Measurements from ENCODE around the gene RPS6KL1. TPM values are rescaled to one million over a fixed set of nuclear protein-coding genes. Genes with fewer than 3 reads are reported as not detected.

RPS6KL1 gene
- total RNA-seq, 2 donors from 2014 or later = 4.4 to 10.4 TPM

- peak; percentile 18 for DNase-seq
- H3K4me1 Mint-ChIP-seq = peaks cover 10% of the 10 kb centered on the region
- 95% methylated on average over 5 of the region's 5 CpGs for WGBS, 2 experiments (ENCODE audit: insufficient coverage in 1 of 2, insufficient read length in 1 of 2)
- peaks cover 43% of the 10 kb centered on the region for H3K27me3 Mint-ChIP-seq (ENCODE audit: insufficient read depth)
- Histone ChIP-seq H3K9me3 (ENCODE audit: control insufficient read depth, low read length) (no peaks in the 10 kb centered on the region), H3K4me1 (ENCODE audit: control insufficient read depth, insufficient read depth, low read length) (no peaks in the 10 kb centered on the region), H3K4me3 (ENCODE audit: low read length) (no peak overlapping the region), H3K27me3 (ENCODE audit: control insufficient read depth, insufficient read depth, low read length, poor library complexity, severe bottlenecking) (peaks cover 57% of the 10 kb centered on the region), H3K36me3 (ENCODE audit: control insufficient read depth, insufficient read depth, low read length) (no peaks in the 10 kb centered on the region), H3K9ac (ENCODE audit: extremely low read depth, low read length, poor library complexity, severe bottlenecking) (no peak overlapping the region), H3K27ac (ENCODE audit: low read depth, low read length) (no peak overlapping the region)
- H3K4me3 Mint-ChIP-seq = no peak overlapping the region
- no peaks in the 10 kb centered on the region for H3K36me3 Mint-ChIP-seq (ENCODE audit: low read depth)
- no peaks in the 10 kb centered on the region for H3K9me3 Mint-ChIP-seq
- H3K27ac Mint-ChIP-seq = no peak overlapping the region
- TF ChIP-seq CTCF (conservative IDR thresholded peaks at IDR 0.05) = no peak
These were observed 47.9 kb downstream of the RPS6KL1 start for GRCh38 chr14:74875204-74875603.

- H3K9me3 Mint-ChIP-seq = no peaks in the 10 kb centered on the region
- Histone ChIP-seq H3K9ac (ENCODE audit: extremely low read depth, low read length, poor library complexity, severe bottlenecking) (no peak overlapping the region), H3K27ac (ENCODE audit: low read depth, low read length) (no peak overlapping the region), H3K27me3 (ENCODE audit: control insufficient read depth, insufficient read depth, low read length, poor library complexity, severe bottlenecking) (peaks cover 51% of the 10 kb centered on the region), H3K9me3 (ENCODE audit: control insufficient read depth, low read length) (no peaks in the 10 kb centered on the region), H3K4me1 (ENCODE audit: control insufficient read depth, insufficient read depth, low read length) (no peaks in the 10 kb centered on the region), H3K4me3 (ENCODE audit: low read length) (no peak overlapping the region), H3K36me3 (ENCODE audit: control insufficient read depth, insufficient read depth, low read length) (no peaks in the 10 kb centered on the region)
- H3K27ac Mint-ChIP-seq = no peak overlapping the region
- no peaks in the 10 kb centered on the region for H3K4me1 Mint-ChIP-seq
- H3K27me3 Mint-ChIP-seq (ENCODE audit: insufficient read depth) = peaks cover 46% of the 10 kb centered on the region
- peak; percentile 21 for DNase-seq
- no peaks in the 10 kb centered on the region for H3K36me3 Mint-ChIP-seq (ENCODE audit: low read depth)
- WGBS, 2 experiments (ENCODE audit: insufficient coverage in 1 of 2, insufficient read length in 1 of 2) = 91 to 98% methylated on average over 4 of the region's 4 CpGs
- TF ChIP-seq CTCF (conservative IDR thresholded peaks at IDR 0.05) = no peak
- H3K4me3 Mint-ChIP-seq = no peak overlapping the region
These were observed 51.2 kb downstream of the RPS6KL1 start for GRCh38 chr14:74871819-74872218.

GRCh38 chr14:74868739-74869138 is 54.3 kb downstream of the RPS6KL1 start:
- no peaks in the 10 kb centered on the region for H3K36me3 Mint-ChIP-seq (ENCODE audit: low read depth)
- 67 to 89% methylated on average over 1 to 8 of the region's 8 CpGs for WGBS, 2 experiments (ENCODE audit: insufficient coverage in 1 of 2, insufficient read length in 1 of 2)
- no peaks in the 10 kb centered on the region for H3K4me1 ChIP-seq (ENCODE audit: control insufficient read depth, insufficient read depth, low read length)
- no peak overlapping the region for H3K27ac ChIP-seq (ENCODE audit: low read depth, low read length)
- H3K27ac Mint-ChIP-seq = no peak overlapping the region
- no peaks in the 10 kb centered on the region for H3K9me3 Mint-ChIP-seq
- no peak overlapping the region for H3K9ac ChIP-seq (ENCODE audit: extremely low read depth, low read length, poor library complexity, severe bottlenecking)
- H3K4me3 Mint-ChIP-seq = no peak overlapping the region
- peaks cover 36% of the 10 kb centered on the region for H3K27me3 Mint-ChIP-seq (ENCODE audit: insufficient read depth)
- H3K27me3 ChIP-seq (ENCODE audit: control insufficient read depth, insufficient read depth, low read length, poor library complexity, severe bottlenecking) = peaks cover 38% of the 10 kb centered on the region
- DNase-seq = no peak
- no peak overlapping the region for H3K4me3 ChIP-seq (ENCODE audit: low read length)
- H3K4me1 Mint-ChIP-seq = no peaks in the 10 kb centered on the region
- TF ChIP-seq CTCF (conservative IDR thresholded peaks at IDR 0.05) = no peak
- H3K36me3 ChIP-seq (ENCODE audit: control insufficient read depth, insufficient read depth, low read length) = no peaks in the 10 kb centered on the region
- no peaks in the 10 kb centered on the region for H3K9me3 ChIP-seq (ENCODE audit: control insufficient read depth, low read length)

All from endodermal cell (in vitro differentiated cells).